H9 (cell line): Measurements from ENCODE around the gene LIN7C. TPM values are rescaled to one million over a fixed set of nuclear protein-coding genes. Genes with fewer than 3 reads are reported as not detected.

Experiments
- DNase-seq: peaks from one replicate; pipeline ENCODE4 v3.0.0-alpha.2; 2017
- H2AFZ ChIP-seq: one replicate; pipeline ENCODE4 v1.6.1; 2013; ENCODE audit warnings: mild to moderate bottlenecking, low read length, control low read depth, moderate library complexity
- H2AK5ac ChIP-seq: 2 replicates; pipeline ENCODE4 v1.6.1; 2013; ENCODE audit warnings: low read length, control low read depth, mixed read lengths; ENCODE audit not compliant: insufficient read length
- H2BK120ac ChIP-seq: one replicate; pipeline ENCODE4 v1.6.1; 2013; ENCODE audit warnings: low read depth, mild to moderate bottlenecking, low read length, control low read depth, inconsistent platforms; ENCODE audit not compliant: poor library complexity, severe bottlenecking
- H2BK12ac ChIP-seq: 2 replicates; pipeline ENCODE4 v1.6.1; 2013; ENCODE audit warnings: low read length, control low read depth, mixed read lengths, low read depth; ENCODE audit not compliant: insufficient read length
- H2BK15ac ChIP-seq: 2 replicates; pipeline ENCODE4 v1.6.1; 2013; ENCODE audit warnings: low read depth, low read length, control low read depth
- H2BK20ac ChIP-seq: one replicate; pipeline ENCODE4 v1.6.1; 2013; ENCODE audit warnings: low read depth, mild to moderate bottlenecking, low read length, control low read depth, inconsistent platforms; ENCODE audit not compliant: poor library complexity, severe bottlenecking
- H2BK5ac ChIP-seq: 2 replicates; pipeline ENCODE4 v1.6.1; 2013; ENCODE audit warnings: low read length, control low read depth, mixed read lengths; ENCODE audit not compliant: insufficient read length
- H3K14ac ChIP-seq: 2 replicates; pipeline ENCODE4 v1.6.1; 2013; ENCODE audit warnings: low read length, control low read depth; ENCODE audit not compliant: insufficient read depth
- H3K18ac ChIP-seq: 2 replicates; pipeline ENCODE4 v1.6.1; 2013; ENCODE audit warnings: low read depth, mild to moderate bottlenecking, mixed read lengths, low read length, control low read depth; ENCODE audit not compliant: insufficient read length
- H3K23ac ChIP-seq: 2 replicates; pipeline ENCODE4 v1.6.1; 2013; ENCODE audit warnings: low read length, control low read depth, mixed read lengths, low read depth; ENCODE audit not compliant: insufficient read length
- H3K23me2 ChIP-seq: 2 replicates; pipeline ENCODE4 v1.6.1; 2013; ENCODE audit warnings: low read depth, mild to moderate bottlenecking, mixed read lengths, low read length, control low read depth; ENCODE audit not compliant: insufficient read length, poor library complexity, severe bottlenecking
- H3K27ac ChIP-seq: 2 replicates; pipeline ENCODE4 v1.5.1; 2013; ENCODE audit warnings: low read length, control low read depth, mixed read lengths, low read depth; ENCODE audit not compliant: insufficient read length
- H3K27me3 ChIP-seq: 2 replicates; pipeline ENCODE4 v1.6.1; 2013; ENCODE audit warnings: low read length, control low read depth, inconsistent platforms; ENCODE audit not compliant: insufficient read depth
- H3K4ac ChIP-seq: 2 replicates; pipeline ENCODE4 v1.6.1; 2013; ENCODE audit warnings: low read depth, mild to moderate bottlenecking, control low read depth, inconsistent platforms, low read length, moderate library complexity
- H3K4me1 ChIP-seq: 2 replicates; pipeline ENCODE4 v1.6.1; 2013; ENCODE audit warnings: low read length, control low read depth, inconsistent platforms; ENCODE audit not compliant: insufficient read depth
- H3K4me2 ChIP-seq: 2 replicates; pipeline ENCODE4 v1.6.1; 2013; ENCODE audit warnings: low read length, control low read depth, mixed read lengths; ENCODE audit not compliant: insufficient read length, insufficient read depth
- H3K56ac ChIP-seq: 2 replicates; pipeline ENCODE4 v1.6.1; 2013; ENCODE audit warnings: low read depth, mild to moderate bottlenecking, mixed read lengths, low read length, control low read depth; ENCODE audit not compliant: insufficient read length
- H3K79me1 ChIP-seq: 2 replicates; pipeline ENCODE4 v1.6.1; 2013; ENCODE audit warnings: low read depth, mild to moderate bottlenecking, moderate library complexity, low read length, control low read depth, inconsistent platforms; ENCODE audit not compliant: insufficient read depth, poor library complexity, severe bottlenecking
- H3K79me2 ChIP-seq: 2 replicates; pipeline ENCODE4 v1.6.1; 2013; ENCODE audit warnings: low read length, control low read depth, inconsistent platforms; ENCODE audit not compliant: insufficient read depth
- H3K9ac ChIP-seq: 2 replicates; pipeline ENCODE4 v1.6.1; 2013; ENCODE audit warnings: low read length, control low read depth, mixed read lengths; ENCODE audit not compliant: insufficient read length; ENCODE audit errors: extremely low read depth
- H3K9me3 ChIP-seq: one replicate; pipeline ENCODE4 v1.6.1; 2013; ENCODE audit warnings: low read depth, low read length, inconsistent platforms; ENCODE audit not compliant: control insufficient read depth
- H3T11ph ChIP-seq: one replicate; pipeline ENCODE4 v1.6.1; 2013; ENCODE audit warnings: mild to moderate bottlenecking, low read length, control low read depth, inconsistent platforms
- H4K20me1 ChIP-seq: one replicate; pipeline ENCODE4 v1.6.1; 2013; ENCODE audit not compliant: control insufficient read depth, insufficient read length, insufficient read depth
- H4K5ac ChIP-seq: 2 replicates; pipeline ENCODE4 v1.6.1; 2013; ENCODE audit warnings: low read depth, mild to moderate bottlenecking, mixed read lengths, low read length, control low read depth; ENCODE audit not compliant: insufficient read length
- H4K8ac ChIP-seq: replicated peaks from 2 replicates; pipeline ENCODE4 v1.6.1; 2013; ENCODE audit warnings: low read length, control low read depth, mixed read lengths, low read depth; ENCODE audit not compliant: insufficient read length
- H4K91ac ChIP-seq: 2 replicates; pipeline ENCODE4 v1.6.1; 2013; ENCODE audit warnings: low read depth, mild to moderate bottlenecking, moderate library complexity, mixed read lengths, low read length, control low read depth; ENCODE audit not compliant: insufficient read length
- H3K27ac Mint-ChIP-seq, 3 experiments: 2 replicates in 2 of 3; 3 replicates in 1 of 3; pipeline ENCODE4 v1.8.0; 2020 to 2021; ENCODE audit warnings: mixed read lengths in 3 of 3, mild to moderate bottlenecking in 1 of 3, moderate library complexity in 1 of 3
- H3K27me3 Mint-ChIP-seq: 2 replicates; pipeline ENCODE4 v1.8.0; 2021; ENCODE audit warnings: low read depth, mild to moderate bottlenecking, moderate library complexity, mixed read lengths
- H3K36me3 Mint-ChIP-seq, 3 experiments: 2 replicates in 2 of 3; 3 replicates in 1 of 3; pipeline ENCODE4 v1.8.0; 2020 to 2021; ENCODE audit warnings: low read depth in 3 of 3, mixed read lengths in 3 of 3; ENCODE audit not compliant: insufficient read depth in 1 of 3
- H3K4me1 Mint-ChIP-seq, 2 experiments: 2 replicates each; pipeline ENCODE4 v1.8.0; 2020; ENCODE audit warnings: mixed read lengths in 2 of 2
- H3K4me3 Mint-ChIP-seq, 2 experiments: 2 replicates in 1 of 2; 3 replicates in 1 of 2; pipeline ENCODE4 v1.8.0; 2020 to 2021; ENCODE audit warnings: mild to moderate bottlenecking in 2 of 2, mixed read lengths in 2 of 2, moderate library complexity in 1 of 2
- H3K9me3 Mint-ChIP-seq, 2 experiments: 2 replicates in 1 of 2; 3 replicates in 1 of 2; pipeline ENCODE4 v1.8.0; 2020; ENCODE audit warnings: mild to moderate bottlenecking in 2 of 2, mixed read lengths in 2 of 2, moderate library complexity in 1 of 2
- CTCF ChIP-seq: fragments of 200-600 bp; sonication (generic); conservative IDR thresholded peaks from 3 replicates; pipeline ENCODE4 v1.8.0; 2021; ENCODE audit warnings: antibody characterized with exemption, mild to moderate bottlenecking
- WGBS: extraction: QIAGEN DNeasy Blood & Tissue Kit; methylation state at CpG from one replicate; pipeline ENCODE4 v1.1.7; 2013; ENCODE audit warnings: missing lambda C conversion rate, low lambda C conversion rate, mixed read lengths; ENCODE audit not compliant: insufficient read length; ENCODE audit errors: extremely low coverage; 5-methylcytosine and 5-hydroxymethylcytosine counted together
- total RNA-seq: library from RNA; stranded (reverse); gene quantifications from 2 replicates; pipeline ENCODE4 v1.2.1, GENCODE V29; 2021

The LIN7C gene
- total RNA-seq, 1 experiment from 2014 or later: 40.0 TPM

GRCh38 chr11:27458182-27458581 lies 48.4 kb downstream of the LIN7C start:
- DNase-seq: no peak
- Histone ChIP-seq H3K27ac (no peak overlapping the region), H3K18ac (no peak overlapping the region), H4K20me1 (no peaks in the 10 kb centered on the region), H3K27me3 (no peaks in the 10 kb centered on the region), H3K4ac (no peak overlapping the region), H3K23ac (no peak overlapping the region), H3K9ac (no peak overlapping the region), H3K9me3 (no peaks in the 10 kb centered on the region), H2AK5ac (no peak overlapping the region), H2BK5ac (no peak overlapping the region), H2AFZ (no peak overlapping the region), H3K14ac (no peak overlapping the region), H3K56ac (no peak overlapping the region), H2BK120ac (no peak overlapping the region), H3K23me2 (no peaks in the 10 kb centered on the region), H2BK12ac (no peak overlapping the region), H3T11ph (no peak overlapping the region), H4K8ac (no peak overlapping the region), H3K79me2 (peaks cover 35% of the 10 kb centered on the region; the same call in 1 of the 2 replicates), H2BK15ac (no peak overlapping the region), H3K4me1 (peaks cover 3% of the 10 kb centered on the region), H4K91ac (no peak overlapping the region), H3K79me1 (peaks cover 17% of the 10 kb centered on the region), H4K5ac (no peak overlapping the region), H2BK20ac (no peak overlapping the region), H3K4me2 (no peak overlapping the region)
- Mint-ChIP-seq H3K27me3 (no peaks in the 10 kb centered on the region), H3K36me3 (peaks cover 21 to 60% (median 38%) of the 10 kb centered on the region in 3 experiments), H3K27ac (peak overlapping the region in 1 of 3 experiments; percentile 34; a peak in 1 of 7 replicates), H3K4me1 (peaks cover 75 to 91% of the 10 kb centered on the region in 2 experiments), H3K9me3 (peaks cover 17 to 19% of the 10 kb centered on the region in 2 experiments), H3K4me3 (no peak overlapping the region)
- TF ChIP-seq CTCF: no peak
- WGBS: no CpG with 5 or more reads among the region's 2 CpGs
